Fibroblast of lung (primary cell): ENCODE data around the gene NME7. TPM values are rescaled to one million over a fixed set of nuclear protein-coding genes. Genes with fewer than 3 reads are reported as not detected.
A peak's percentile ranks its signal among the peaks of the same experiment; 100 is the strongest.

Experiments used
- DNase-seq, 2 donors: peaks; one replicate each; pipeline versions ENCODE4 v3.0.0 to v3.0.0-alpha.2; 2010; ENCODE audit warnings: low read depth in 2 of 2
- H2AFZ ChIP-seq: 2 replicates; pipeline ENCODE4 v1.5.1; 2012; ENCODE audit warnings: low read length, control low read depth, inconsistent platforms
- H3K27ac ChIP-seq: 2 replicates; pipeline ENCODE4 v1.5.1; 2011; ENCODE audit warnings: low read length, control low read depth; ENCODE audit not compliant: insufficient read depth
- H3K27me3 ChIP-seq: 2 replicates; pipeline ENCODE4 v1.5.1; 2011; ENCODE audit warnings: mild to moderate bottlenecking, low read length; ENCODE audit not compliant: control insufficient read depth, insufficient read depth
- H3K36me3 ChIP-seq: 2 replicates; pipeline ENCODE4 v1.5.1; 2011; ENCODE audit warnings: low read length; ENCODE audit not compliant: control insufficient read depth, insufficient read depth
- H3K4me1 ChIP-seq: 2 replicates; pipeline ENCODE4 v1.5.1; 2011; ENCODE audit warnings: low read length; ENCODE audit not compliant: control insufficient read depth, insufficient read depth; ENCODE audit errors: extremely low read depth
- H3K4me2 ChIP-seq: 2 replicates; pipeline ENCODE4 v1.5.1; 2011; ENCODE audit warnings: low read length, control low read depth; ENCODE audit not compliant: insufficient read depth; ENCODE audit errors: extremely low read depth
- H3K4me3 ChIP-seq, 4 experiments: fragments of 200-600 bp in 1 of 4; sonication (generic) in 1 of 4; replicated peaks in 1 of 4; 2 replicates each; pipeline ENCODE4 v1.5.1; 2011 to 2016; ENCODE audit warnings: low read length in 4 of 4, low read depth in 3 of 4, mild to moderate bottlenecking in 3 of 4, control low read depth in 2 of 4, inconsistent platforms in 1 of 4, mixed read lengths in 1 of 4; ENCODE audit not compliant: insufficient read depth in 1 of 4; ENCODE audit errors: control extremely low read depth in 1 of 4
- H3K79me2 ChIP-seq: 2 replicates; pipeline ENCODE4 v1.5.1; 2012; ENCODE audit warnings: mild to moderate bottlenecking, low read length, inconsistent platforms; ENCODE audit not compliant: control insufficient read depth, insufficient read depth
- H3K9ac ChIP-seq: 2 replicates; pipeline ENCODE4 v1.5.1; 2011; ENCODE audit warnings: mild to moderate bottlenecking, low read length, control low read depth; ENCODE audit not compliant: insufficient read depth
- H3K9me3 ChIP-seq: 2 replicates; pipeline ENCODE4 v1.5.1; 2012; ENCODE audit warnings: low read depth, low read length; ENCODE audit not compliant: control insufficient read depth, insufficient read depth
- H4K20me1 ChIP-seq: 2 replicates; pipeline ENCODE4 v1.5.1; 2011; ENCODE audit warnings: low read length; ENCODE audit not compliant: control insufficient read depth, insufficient read depth; ENCODE audit errors: extremely low read depth
- CTCF ChIP-seq, 2 donors: IDR thresholded peaks in 1 of 2; conservative IDR thresholded peaks in 1 of 2; 1 replicate in 1 of 2; 2 replicates in 1 of 2; pipeline ENCODE4 v1.5.1; 2011 to 2012; ENCODE audit warnings: low read length in 2 of 2, control low read depth in 1 of 2, inconsistent platforms in 1 of 2, low read depth in 1 of 2, mild to moderate bottlenecking in 1 of 2
- EZH2 ChIP-seq: IDR thresholded peaks from 2 replicates; pipeline ENCODE4 v1.5.1; 2012; ENCODE audit warnings: low read length, control low read depth, mild to moderate bottlenecking; ENCODE audit errors: missing control alignments
- polyA plus RNA-seq, 2 donors: library from polyadenylated mRNA; depleted of rRNA in 1 of 2; stranded (reverse) in 1 of 2; unstranded in 1 of 2; fragments of >200 nt; gene quantifications; 2 replicates each; pipeline ENCODE4 v1.2.1, GENCODE V29; 2011 to 2012; ENCODE audit warnings: missing spikeins in 1 of 2
- total RNA-seq: library from RNA; depleted of rRNA; stranded (reverse); fragments of >200 nt; gene quantifications from 2 replicates; pipeline ENCODE4 v1.2.1, GENCODE V29; 2014

The NME7 gene
- total and polyA plus RNA-seq, 2 donors (not counting 1 experiment from before 2014, with no cell fraction given) = 21.0 to 30.8 TPM

GRCh38 chr1:169148472-169149252 is 218.9 kb downstream of the NME7 start:
- Histone ChIP-seq H2AFZ (no peak overlapping the region), H3K27ac (no peak overlapping the region), H3K4me3 (no peak overlapping the region), H3K9me3 (no peaks in the 10 kb centered on the region), H3K4me1 (no peaks in the 10 kb centered on the region), H3K27me3 (no peaks in the 10 kb centered on the region), H3K36me3 (no peaks in the 10 kb centered on the region), H4K20me1 (no peaks in the 10 kb centered on the region), H3K9ac (no peak overlapping the region), H3K4me2 (no peak overlapping the region), H3K79me2 (no peaks in the 10 kb centered on the region)
- DNase-seq = peak in 1 of 2 donors; percentile 7
- TF ChIP-seq EZH2 (no peak), CTCF (conservative IDR thresholded peaks at IDR 0.05 in 1 of 2, IDR thresholded peaks at IDR 0.05 in 1 of 2; ENCODE audit: low read depth in 1 of 2, low read length in 2 of 2) (no peak)

GRCh38 chr1:169146576-169147214 is 220.9 kb downstream of the NME7 start:
- H3K9ac ChIP-seq = no peak overlapping the region
- H3K4me3 ChIP-seq = no peak overlapping the region
- H3K4me1 ChIP-seq = no peaks in the 10 kb centered on the region
- H3K9me3 ChIP-seq = no peaks in the 10 kb centered on the region
- no peak overlapping the region for H3K27ac ChIP-seq
- H3K36me3 ChIP-seq = no peaks in the 10 kb centered on the region
- no peak for TF ChIP-seq EZH2
- TF ChIP-seq CTCF (conservative IDR thresholded peaks at IDR 0.05 in 1 of 2, IDR thresholded peaks at IDR 0.05 in 1 of 2; ENCODE audit: low read depth in 1 of 2, low read length in 2 of 2) = no peak
- no peaks in the 10 kb centered on the region for H4K20me1 ChIP-seq
- H2AFZ ChIP-seq = no peak overlapping the region
- H3K27me3 ChIP-seq = no peaks in the 10 kb centered on the region
- H3K4me2 ChIP-seq = no peak overlapping the region
- no peak for DNase-seq
- no peaks in the 10 kb centered on the region for H3K79me2 ChIP-seq

GRCh38 chr1:169144941-169145626 is 222.5 kb downstream of the NME7 start:
- no peak for DNase-seq
- H2AFZ ChIP-seq = no peak overlapping the region
- H3K79me2 ChIP-seq = no peaks in the 10 kb centered on the region
- H4K20me1 ChIP-seq = no peaks in the 10 kb centered on the region
- no peak overlapping the region for H3K9ac ChIP-seq
- H3K27ac ChIP-seq = no peak overlapping the region
- H3K27me3 ChIP-seq = no peaks in the 10 kb centered on the region
- H3K4me3 ChIP-seq = no peak overlapping the region
- no peak overlapping the region for H3K4me2 ChIP-seq
- H3K36me3 ChIP-seq = no peaks in the 10 kb centered on the region
- no peaks in the 10 kb centered on the region for H3K4me1 ChIP-seq
- no peaks in the 10 kb centered on the region for H3K9me3 ChIP-seq
- no peak for TF ChIP-seq EZH2
- no peak for TF ChIP-seq CTCF (conservative IDR thresholded peaks at IDR 0.05 in 1 of 2, IDR thresholded peaks at IDR 0.05 in 1 of 2; ENCODE audit: low read depth in 1 of 2, low read length in 2 of 2)
